ENCODE results near the gene LSAMP.

LSAMP gene

GRCh38 chr3:115922681-115923347, 522.5 kb downstream of the LSAMP start (continued):
- TF ChIP-seq ZSCAN18 (tag by site-specific recombination; IDR thresholded peaks at IDR 0.05) (no peak), ZNF10 (tag by site-specific recombination; IDR thresholded peaks at IDR 0.05) (no peak), ZNF341 (tag by site-specific recombination; IDR thresholded peaks at IDR 0.05; ENCODE audit: low read depth) (no peak), ZNF311 (tag by site-specific recombination; IDR thresholded peaks at IDR 0.05; ENCODE audit: borderline replicate concordance) (no peak)

- TF ChIP-seq ZNF155 (tag by site-specific recombination; IDR thresholded peaks at IDR 0.05), result no peak
- TF ChIP-seq GLI4 (tag by site-specific recombination; IDR thresholded peaks at IDR 0.05), result no peak
- peak; percentile 92 for TF ChIP-seq ZNF791 (tag by site-specific recombination; IDR thresholded peaks at IDR 0.05)
- no peak for TF ChIP-seq ZNF830 (tag by site-specific recombination; IDR thresholded peaks at IDR 0.05; ENCODE audit: low read depth)
- TF ChIP-seq MYNN (tag by site-specific recombination; IDR thresholded peaks at IDR 0.05; ENCODE audit: borderline replicate concordance), result no peak
- TF ChIP-seq ZNF391 (tag by site-specific recombination; IDR thresholded peaks at IDR 0.05; ENCODE audit: borderline replicate concordance, low read depth), result no peak
- TF ChIP-seq ZNF596 (tag by site-specific recombination; IDR thresholded peaks at IDR 0.05), result no peak
- TF ChIP-seq ZNF544 (tag by site-specific recombination; IDR thresholded peaks at IDR 0.05), result no peak
- TF ChIP-seq ZNF747 (tag by site-specific recombination; IDR thresholded peaks at IDR 0.05), result no peak
- TF ChIP-seq SETDB1 (IDR thresholded peaks at IDR 0.05; ENCODE audit: insufficient read length, low read length), result peak; percentile 44
- TF ChIP-seq ZNF549 (tag by site-specific recombination; IDR thresholded peaks at IDR 0.05), result no peak
- no peaks in the 10 kb centered on the region for H3K4me1 ChIP-seq (ENCODE audit: control insufficient read depth, insufficient read depth, low read length)
- no peak overlapping the region for H3K4me3 ChIP-seq (ENCODE audit: low read depth, low read length)
- no peaks in the 10 kb centered on the region for H3K36me3 ChIP-seq (ENCODE audit: control insufficient read depth in 2 of 2, insufficient read depth in 1 of 2, low read length in 2 of 2)
- H3K9me3 ChIP-seq (ENCODE audit: control insufficient read depth, insufficient read depth, low read depth, low read length), result no peaks in the 10 kb centered on the region
- no peak overlapping the region for H3K27ac ChIP-seq (ENCODE audit: extremely low read depth, low read depth, low read length)
- ChIA-PET POLR2A (no interaction called here), CTCF (interaction anchor here (0.9 to 1.4 kb wide), 2 partner anchors 10 to 21 kb away, joined by 3 to 6 read pairs; no protein-coding TSS in a partner anchor)
These were observed 523.6 kb downstream of the LSAMP start for GRCh38 chr3:115921711-115922110.

- CTCF ChIA-PET, result no interaction called here
- POLR2A ChIA-PET, result no interaction called here
- TF ChIP-seq ZNF184 (tag by site-specific recombination; IDR thresholded peaks at IDR 0.05), result no peak
- no peak for TF ChIP-seq REST (tag by site-specific recombination; IDR thresholded peaks at IDR 0.05)
- TF ChIP-seq INSM2 (tag by site-specific recombination; IDR thresholded peaks at IDR 0.05), result no peak
- TF ChIP-seq ZNF501 (tag by site-specific recombination; IDR thresholded peaks at IDR 0.05), result no peak
- TF ChIP-seq ZFP69B (tag by site-specific recombination; IDR thresholded peaks at IDR 0.05), result no peak
- TF ChIP-seq ZNF843 (tag by site-specific recombination; IDR thresholded peaks at IDR 0.05), result no peak
- TF ChIP-seq ZNF549 (tag by site-specific recombination; IDR thresholded peaks at IDR 0.05), result no peak
- no peak for TF ChIP-seq HIC1 (tag by site-specific recombination; IDR thresholded peaks at IDR 0.05)
These were observed 526.4 kb downstream of the LSAMP start for GRCh38 chr3:115918900-115919299.

More at GRCh38 chr3:115918900-115919299, 526.4 kb downstream of the LSAMP start:
- Histone ChIP-seq H3K36me3 (ENCODE audit: control insufficient read depth in 2 of 2, insufficient read depth in 1 of 2, low read length in 2 of 2) (no peaks in the 10 kb centered on the region), H3K4me3 (ENCODE audit: low read depth, low read length) (no peak overlapping the region), H3K4me1 (ENCODE audit: control insufficient read depth, insufficient read depth, low read length) (no peaks in the 10 kb centered on the region), H3K9me3 (ENCODE audit: control insufficient read depth, insufficient read depth, low read depth, low read length) (no peaks in the 10 kb centered on the region), H3K27ac (ENCODE audit: extremely low read depth, low read depth, low read length) (no peak overlapping the region)
